ENCODE data around the gene DTD1.

DNA sequence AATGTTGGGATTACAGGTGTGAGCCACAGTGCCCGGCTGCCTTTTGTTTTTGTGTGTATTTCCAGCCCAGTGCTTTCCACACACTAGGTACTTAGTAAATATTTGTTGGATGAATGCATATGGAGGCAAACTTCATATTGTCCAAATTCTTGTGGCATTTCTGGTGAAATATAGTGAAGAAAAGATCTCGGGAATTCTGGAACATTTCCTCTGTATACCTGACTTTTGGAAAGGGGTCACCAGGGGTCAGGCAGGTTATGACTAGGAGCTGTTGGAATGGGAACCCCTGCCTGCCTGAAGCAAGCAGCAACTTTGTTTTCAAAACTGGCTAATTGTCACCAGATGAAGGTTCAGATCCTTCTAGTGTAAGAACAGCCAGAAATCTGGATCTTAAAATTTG is 213.7 kb downstream of the DTD1 start:
- TF ChIP-seq CTCF (IDR thresholded peaks at IDR 0.05) = no peak
- TF ChIP-seq POLR2A (IDR thresholded peaks at IDR 0.05) = no peak
